ENCODE results near the gene WNT9A.
A peak's percentile ranks its signal among the peaks of the same experiment; 100 is the strongest.

WNT9A gene

GRCh38 chr1:227897704-227898438 lies 49.9 kb downstream of the WNT9A start:
- no peak for DNase-seq (ENCODE audit: low spot score)

GRCh38 chr1:227896710-227897655 lies 50.7 kb downstream of the WNT9A start:
- DNase-seq (ENCODE audit: low spot score): no peak

GRCh38 chr1:227895828-227896685 lies 51.7 kb downstream of the WNT9A start:
- no peak for DNase-seq (ENCODE audit: low spot score)

GRCh38 chr1:227894831-227895451 lies 52.8 kb downstream of the WNT9A start:
- no peak for DNase-seq (ENCODE audit: low spot score)

- DNase-seq (ENCODE audit: low spot score): no peak
Measured at GRCh38 chr1:227893949-227894721, 53.6 kb downstream of the WNT9A start.

GRCh38 chr1:227893300-227893948 lies 54.3 kb downstream of the WNT9A start:
- DNase-seq (ENCODE audit: low spot score): no peak

GRCh38 chr1:227892489-227893299 lies 55.0 kb downstream of the WNT9A start:
- DNase-seq (ENCODE audit: low spot score): no peak

GRCh38 chr1:227891955-227892488 lies 55.7 kb downstream of the WNT9A start:
- no peak for DNase-seq (ENCODE audit: low spot score)

GRCh38 chr1:227891223-227891954 lies 56.3 kb downstream of the WNT9A start:
- no peak for DNase-seq (ENCODE audit: low spot score)

- no peak for DNase-seq (ENCODE audit: low spot score)
Measured at GRCh38 chr1:227890451-227891222, 57.1 kb downstream of the WNT9A start.

GRCh38 chr1:227889863-227890405 lies 57.8 kb downstream of the WNT9A start:
- DNase-seq (ENCODE audit: low spot score): no peak

GRCh38 chr1:227889047-227889862 lies 58.5 kb downstream of the WNT9A start:
- DNase-seq (ENCODE audit: low spot score): no peak

- DNase-seq (ENCODE audit: low spot score): no peak
Measured at GRCh38 chr1:227888404-227889046, 59.2 kb downstream of the WNT9A start.

- DNase-seq (ENCODE audit: low spot score): no peak
Measured at GRCh38 chr1:227887697-227888403, 59.9 kb downstream of the WNT9A start.

GRCh38 chr1:227886993-227887696 lies 60.6 kb downstream of the WNT9A start:
- DNase-seq (ENCODE audit: low spot score): peak; percentile 61

Measured in GM03348 (cell line).